BJ (cell line): ENCODE measurements around the gene RND1. TPM values are rescaled to one million over a fixed set of nuclear protein-coding genes. Genes with fewer than 3 reads are reported as not detected.

ENCODE experiments used
- CTCF ChIA-PET: fragments of 350-600 bp; formaldehyde crosslinking; extraction: SDS; loops from one replicate; lab custom pipeline; 2021; ENCODE audit warnings: antibody characterized with exemption, inconsistent platforms; lab: Yijun Ruan, JAX
- POLR2A ChIA-PET: fragments of 300-600 bp; sonication (Branson Sonifier 250); formaldehyde crosslinking; extraction: SDS; loops from one replicate; lab custom pipeline; 2021; ENCODE audit warnings: antibody characterized with exemption; lab: Charles Lee
- DNase-seq: peaks from one replicate; pipeline ENCODE4 v3.0.0-alpha.2; 2011; ENCODE audit warnings: low read depth
- H3K27me3 ChIP-seq: 2 replicates; pipeline ENCODE4 v1.6.0; 2011; ENCODE audit warnings: low read length; ENCODE audit not compliant: control insufficient read depth, insufficient read depth
- H3K36me3 ChIP-seq: 2 replicates; pipeline ENCODE4 v1.5.1; 2011; ENCODE audit warnings: low read length; ENCODE audit not compliant: control insufficient read depth, insufficient read depth
- H3K4me3 ChIP-seq: 2 replicates; pipeline ENCODE4 v1.5.1; 2011; ENCODE audit warnings: low read depth, mild to moderate bottlenecking, control low read depth, low read length
- CTCF ChIP-seq: IDR thresholded peaks from 2 replicates; pipeline ENCODE4 v1.5.1; 2011; ENCODE audit warnings: low read depth, mild to moderate bottlenecking, control low read depth, inconsistent platforms, low read length, moderate library complexity; ENCODE audit not compliant: insufficient read depth
- polyA plus RNA-seq: library from polyadenylated mRNA; depleted of rRNA; stranded (reverse); fragments of >200 nt; gene quantifications from 2 replicates; pipeline ENCODE4 v1.2.3, GENCODE V29; 2011

RND1 gene
- polyA plus RNA-seq, 1 experiment = 0.72 TPM

- no peak for DNase-seq
- POLR2A ChIA-PET = no interaction called here
- TF ChIP-seq CTCF = no peak
- H3K4me3 ChIP-seq = no peak overlapping the region
- no peaks in the 10 kb centered on the region for H3K27me3 ChIP-seq
- CTCF ChIA-PET = interaction anchor here (1.2 to 4.9 kb wide), 3 partner anchors 9 to 24 kb away, joined by 4 to 18 read pairs (median 17); partner anchors contain the start of gene DDX23
- H3K36me3 ChIP-seq = peaks cover 60% of the 10 kb centered on the region
Measured at GRCh38 chr12:48828841-48829575, 36.7 kb downstream of the RND1 start.

DNA sequence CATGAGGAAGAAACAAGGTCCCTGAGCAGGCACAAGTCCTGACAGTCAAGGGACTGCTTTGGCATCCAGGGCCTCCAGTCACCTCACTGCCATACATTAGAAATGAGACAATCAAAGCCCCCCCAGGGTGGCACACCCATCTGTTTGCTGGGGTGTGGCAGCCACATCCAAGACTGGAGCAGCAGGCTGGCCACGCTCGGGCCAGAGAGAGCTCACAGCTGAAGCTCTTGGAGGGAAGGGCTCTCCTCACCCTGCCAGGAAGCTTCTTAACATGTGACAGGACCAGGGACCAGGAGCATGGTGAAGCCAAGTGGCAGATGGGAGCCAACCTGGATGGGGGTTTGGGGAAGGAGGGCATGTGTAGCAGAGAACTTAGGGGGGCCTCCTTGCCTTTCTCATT, 37.4 kb downstream of the RND1 start:
- POLR2A ChIA-PET = no interaction called here
- CTCF ChIA-PET = interaction anchor here (1.2 to 4.9 kb wide), 3 partner anchors 9 to 24 kb away, joined by 4 to 18 read pairs (median 17); partner anchors contain the start of gene DDX23
- Histone ChIP-seq H3K36me3 (peaks cover 63% of the 10 kb centered on the region), H3K4me3 (no peak overlapping the region), H3K27me3 (no peaks in the 10 kb centered on the region)
- TF ChIP-seq CTCF = no peak
- no peak for DNase-seq

DNA sequence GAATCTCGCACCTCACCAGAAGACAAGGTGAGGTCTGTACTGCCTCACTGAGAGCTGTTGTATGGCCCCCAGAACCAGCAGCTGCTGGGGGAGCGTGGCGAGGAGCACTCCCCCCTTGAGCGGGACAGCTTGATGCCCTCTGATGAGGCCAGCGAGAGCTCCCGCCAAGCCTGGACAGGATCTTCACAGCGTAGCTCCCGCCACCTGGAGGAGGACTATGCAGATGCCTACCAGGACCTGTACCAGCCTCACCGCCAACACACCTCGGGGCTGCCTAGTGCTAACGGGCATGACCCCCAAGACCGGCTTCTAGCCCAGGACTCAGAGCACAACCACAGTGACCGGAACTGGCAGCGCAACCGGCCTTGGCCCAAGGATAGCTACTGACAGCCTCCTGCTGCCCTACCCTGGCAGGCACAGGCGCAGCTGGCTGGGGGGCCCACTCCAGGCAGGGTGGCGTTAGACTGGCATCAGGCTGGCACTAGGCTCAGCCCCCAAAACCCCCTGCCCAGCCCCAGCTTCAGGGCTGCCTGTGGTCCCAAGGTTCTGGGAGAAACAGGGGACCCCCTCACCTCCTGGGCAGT, 38.1 kb downstream of the RND1 start:
- CTCF ChIA-PET = interaction anchor here (0.5 to 4.9 kb wide), 4 partner anchors 13 to 65 kb away, joined by 3 to 18 read pairs (median 16); partner anchors contain the start of gene DDX23
- no peak for TF ChIP-seq CTCF
- POLR2A ChIA-PET = no interaction called here
- Histone ChIP-seq H3K4me3 (no peak overlapping the region), H3K27me3 (no peaks in the 10 kb centered on the region), H3K36me3 (peaks cover 58% of the 10 kb centered on the region)
- DNase-seq = no peak

DNA sequence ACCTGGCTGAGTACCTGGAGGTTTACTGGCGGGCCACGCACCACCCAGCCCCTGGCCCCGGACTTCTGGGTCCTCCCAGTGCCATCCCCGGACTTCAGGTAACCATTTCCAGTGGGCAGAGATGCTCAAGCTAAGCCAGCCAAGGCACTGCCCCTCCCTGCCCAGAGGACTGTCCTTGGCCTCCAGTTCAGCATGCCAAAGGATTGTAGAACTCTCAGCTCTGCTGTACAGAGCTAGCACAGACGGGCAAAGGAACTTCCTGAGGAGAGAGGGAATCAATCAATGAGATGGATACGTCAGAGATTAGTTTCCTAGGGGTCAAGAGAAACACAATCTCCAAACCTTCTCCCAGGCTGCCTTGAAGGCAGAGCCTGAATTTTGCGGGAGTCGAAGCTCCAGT, 38.6 kb downstream of the RND1 start:
- Histone ChIP-seq H3K4me3 (no peak overlapping the region), H3K36me3 (peaks cover 53% of the 10 kb centered on the region), H3K27me3 (no peaks in the 10 kb centered on the region)
- ChIA-PET POLR2A (no interaction called here), CTCF (interaction anchor here (0.5 to 4.9 kb wide), 4 partner anchors 13 to 151 kb away, joined by 3 to 17 read pairs (median 8); partner anchors contain the start of genes DDX23 and WNT1)
- no peak for DNase-seq
- no peak for TF ChIP-seq CTCF

DNA sequence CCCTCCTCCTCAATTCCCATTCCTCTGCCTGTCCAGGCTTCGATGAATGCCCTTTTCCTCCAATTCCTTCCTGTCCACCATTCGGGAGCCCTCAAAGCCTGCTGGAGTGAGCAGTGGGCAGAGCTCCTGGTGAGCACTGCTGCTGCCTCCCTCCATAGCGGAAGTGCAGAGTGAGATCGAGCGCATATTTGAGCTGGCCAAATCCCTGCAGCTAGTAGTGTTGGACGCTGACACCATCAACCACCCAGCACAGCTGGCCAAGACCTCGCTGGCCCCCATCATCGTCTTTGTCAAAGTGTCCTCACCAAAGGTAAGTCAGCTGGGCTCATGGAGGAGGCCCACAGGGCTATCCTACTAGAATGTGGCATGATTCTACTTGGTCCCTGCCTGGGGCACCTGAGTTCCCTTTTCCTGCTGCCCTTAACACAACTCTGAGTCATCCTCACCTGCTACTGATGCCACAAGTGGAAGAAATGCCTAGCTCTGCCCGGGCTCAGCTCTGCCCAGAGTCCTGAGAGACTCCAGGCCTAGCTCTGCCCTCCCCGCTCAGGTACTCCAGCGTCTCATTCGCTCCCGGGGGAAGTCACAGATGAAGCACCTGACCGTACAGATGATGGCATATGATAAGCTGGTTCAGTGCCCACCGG, 39.3 kb downstream of the RND1 start:
- no peak for TF ChIP-seq CTCF
- ChIA-PET CTCF (interaction anchor here (1.3 to 4.9 kb wide), 3 partner anchors 12 to 152 kb away, joined by 3 to 17 read pairs (median 14); partner anchors contain the start of genes DDX23 and WNT1), POLR2A (no interaction called here)
- H3K27me3 ChIP-seq = no peaks in the 10 kb centered on the region
- no peak for DNase-seq
- no peak overlapping the region for H3K4me3 ChIP-seq
- H3K36me3 ChIP-seq = peaks cover 46% of the 10 kb centered on the region
